Large intestine (tissue), 3 donors: ENCODE data around the gene IFNA21. TPM values are rescaled to one million over a fixed set of nuclear protein-coding genes. Genes with fewer than 3 reads are reported as not detected.
"Not testable (repeated sequence)": the region's sequence is repeated elsewhere in the genome, so short reads cannot be mapped to it uniquely, and the experiment has no call there.

ENCODE experiments used
- DNase-seq, 2 donors: peaks; one replicate each; pipeline versions ENCODE4 v3.0.0 to v3.0.0-alpha.2; 2013
- H3K27ac ChIP-seq: one replicate; pipeline ENCODE4 v1.5.1; 2013; ENCODE audit warnings: low read length
- H3K27me3 ChIP-seq: 2 replicates; pipeline ENCODE4 v1.6.1; 2013; ENCODE audit warnings: low read length; ENCODE audit not compliant: control insufficient read depth, insufficient read depth
- H3K36me3 ChIP-seq: 2 replicates; pipeline ENCODE4 v1.6.1; 2013; ENCODE audit warnings: low read length; ENCODE audit not compliant: control insufficient read depth, insufficient read depth
- H3K4me1 ChIP-seq: one replicate; pipeline ENCODE4 v1.6.1; 2013; ENCODE audit warnings: low read length; ENCODE audit not compliant: control insufficient read depth, insufficient read depth
- H3K4me3 ChIP-seq: one replicate; pipeline ENCODE4 v1.5.1; 2013; ENCODE audit warnings: low read length
- H3K9me3 ChIP-seq: one replicate; pipeline ENCODE4 v1.6.1; 2013; ENCODE audit warnings: mild to moderate bottlenecking, low read depth, low read length, moderate library complexity; ENCODE audit not compliant: control insufficient read depth
- WGBS: methylation state at CpG from one replicate; pipeline ENCODE4 v1.1.5; 2013; ENCODE audit warnings: low lambda C conversion rate; ENCODE audit not compliant: insufficient coverage; 5-methylcytosine and 5-hydroxymethylcytosine counted together
- polyA plus RNA-seq: library from polyadenylated mRNA; unstranded; fragments of 120-200 nt; gene quantifications from one replicate; pipeline ENCODE4 v1.2.1, GENCODE V29; 2013

The IFNA21 gene
- polyA plus RNA-seq, 1 donor, result 0.13 TPM

DNA sequence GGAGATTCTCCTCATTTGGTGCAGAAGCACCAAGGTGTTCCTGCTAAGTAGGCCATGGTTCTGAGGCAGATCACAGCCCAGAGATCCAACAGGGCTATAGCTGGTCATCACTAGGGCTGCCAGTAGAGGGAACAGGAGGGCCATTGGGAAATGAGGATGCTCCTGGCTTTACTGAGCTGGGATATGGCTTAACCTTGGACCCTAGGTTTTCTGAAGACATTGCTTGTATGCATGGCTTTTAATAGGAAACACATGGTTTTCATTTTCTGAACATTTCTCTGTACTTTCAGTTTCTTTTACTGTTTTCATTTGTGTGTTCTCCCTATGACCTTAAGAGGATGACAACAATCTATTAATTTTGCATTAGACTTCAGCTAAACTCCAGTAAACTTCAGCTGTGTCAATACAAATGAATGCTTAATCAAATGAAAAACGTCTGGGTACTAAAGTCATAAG is 25.0 kb downstream of the IFNA21 start, which contains the start of gene IFNW1:
IFNW1 (minus strand) TSS at position 406 of the 456 bp plus-strand sequence; CDS start at position 144, 262 bp downstream.
- Histone ChIP-seq H3K36me3 (no peaks in the 10 kb centered on the region), H3K4me1 (no peaks in the 10 kb centered on the region), H3K27me3 (no peaks in the 10 kb centered on the region), H3K4me3 (no peak within 1 kb of the TSS), H3K27ac (no peak within 1 kb of the TSS), H3K9me3 (no peaks in the 10 kb centered on the region)
- no peak for DNase-seq
- WGBS, result no CpG with 5 or more reads among the region's 1 CpG

DNA sequence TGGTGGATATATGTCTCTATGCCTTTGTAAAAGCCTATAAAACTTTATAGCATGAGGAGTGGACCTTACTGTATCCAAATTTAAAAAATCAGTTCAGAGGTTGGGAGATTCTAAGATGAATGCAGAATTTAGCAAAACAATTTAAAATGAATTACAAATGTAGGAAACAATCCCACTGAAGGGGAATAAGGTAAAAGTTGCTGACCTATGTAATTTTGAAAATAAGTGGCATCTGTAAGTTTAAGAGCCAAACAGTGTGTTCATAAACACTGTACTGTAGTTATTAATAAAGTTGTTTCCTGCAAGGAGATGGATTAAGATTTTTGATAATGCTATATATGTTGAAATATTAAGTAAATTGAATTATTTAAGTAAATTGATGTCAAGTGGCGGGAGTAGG is 29.4 kb downstream of the IFNA21 start:
- Histone ChIP-seq H3K27me3 (no peaks in the 10 kb centered on the region), H3K36me3 (no peaks in the 10 kb centered on the region), H3K4me1 (no peaks in the 10 kb centered on the region), H3K27ac (no peak overlapping the region), H3K4me3 (no peak overlapping the region), H3K9me3 (no peaks in the 10 kb centered on the region)
- DNase-seq, result no peak
- WGBS, result 0% methylated on average over 1 of the region's 1 CpG

DNA sequence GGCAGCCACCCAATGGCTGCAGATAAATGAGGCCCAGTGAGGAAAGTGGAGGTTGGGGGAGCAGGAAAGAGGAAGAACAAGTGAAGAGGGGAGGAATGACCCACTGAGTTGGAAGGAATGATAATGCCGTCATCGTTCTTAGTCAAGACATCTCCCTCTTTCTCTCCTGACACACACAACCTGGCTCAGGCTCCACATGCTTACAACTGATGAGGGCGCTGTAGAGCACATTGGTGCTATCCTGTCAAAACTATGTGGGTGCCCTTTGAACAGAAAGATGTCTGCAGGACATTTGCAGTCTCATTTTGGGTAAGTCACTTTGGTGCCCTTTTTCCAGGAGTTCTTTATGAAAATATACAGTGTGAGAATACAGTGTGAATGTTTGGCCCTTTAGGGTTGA is 30.7 kb downstream of the IFNA21 start:
- no peak overlapping the region for H3K4me3 ChIP-seq
- H3K27me3 ChIP-seq, result no peaks in the 10 kb centered on the region
- no peaks in the 10 kb centered on the region for H3K36me3 ChIP-seq
- H3K4me1 ChIP-seq, result no peaks in the 10 kb centered on the region
- no peak for DNase-seq
- H3K27ac ChIP-seq, result no peak overlapping the region
- no CpG with 5 or more reads among the region's 3 CpGs for WGBS
- no peaks in the 10 kb centered on the region for H3K9me3 ChIP-seq

DNA sequence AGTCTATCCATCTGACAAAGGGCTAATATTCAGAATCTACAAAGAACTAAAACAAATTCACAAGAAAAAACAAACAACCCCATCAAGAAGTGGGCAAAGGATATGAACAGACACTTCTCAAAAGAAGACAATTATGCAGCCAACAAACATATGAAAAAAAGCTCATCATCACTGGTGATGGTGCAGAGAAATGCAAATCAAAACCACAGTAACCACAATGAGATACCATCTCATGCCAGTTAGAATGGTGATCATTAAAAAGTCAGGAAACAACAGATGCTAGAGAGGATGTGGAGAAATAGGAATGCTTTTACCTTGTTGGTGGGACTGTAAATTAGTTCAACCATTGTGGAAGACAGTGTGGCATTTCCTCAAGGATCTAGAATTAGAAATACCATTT is 38.3 kb downstream of the IFNA21 start:
- H3K4me1 ChIP-seq, H3K4me3 ChIP-seq, H3K27me3 ChIP-seq, DNase-seq, H3K36me3 ChIP-seq, H3K9me3 ChIP-seq, H3K27ac ChIP-seq: not testable (repeated sequence)

DNA sequence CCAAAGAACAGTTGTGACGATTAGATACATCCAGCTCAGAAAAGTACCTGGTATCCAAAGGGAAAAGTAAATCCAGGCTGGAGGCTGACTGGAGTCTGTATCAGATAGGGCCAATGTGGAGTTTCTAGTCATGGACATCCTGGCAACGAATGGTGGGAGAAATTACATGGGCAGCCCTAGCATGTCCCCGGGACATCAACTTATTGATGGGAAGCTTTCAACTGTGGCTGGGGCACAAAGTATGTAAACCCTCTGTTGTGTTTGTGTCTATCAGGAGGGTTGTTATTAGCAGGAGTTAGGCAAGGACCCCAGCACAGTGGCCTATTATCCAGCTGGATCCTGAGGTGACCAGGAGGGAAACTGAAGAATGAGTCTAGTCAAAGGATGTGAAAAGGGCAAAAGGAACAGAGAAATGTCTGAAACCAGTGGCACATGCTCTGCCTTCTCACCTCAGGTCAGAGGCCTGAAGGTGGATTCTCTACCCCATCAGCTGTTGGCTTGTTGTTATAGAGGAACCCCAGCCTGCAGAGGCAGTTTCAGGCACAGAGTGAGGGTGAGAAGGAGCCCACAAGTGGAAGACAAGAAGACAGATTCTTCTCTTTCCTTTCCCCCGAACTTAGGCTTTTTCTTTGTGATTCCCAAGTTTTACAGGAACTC is 44.7 kb downstream of the IFNA21 start:
- no peaks in the 10 kb centered on the region for H3K27me3 ChIP-seq
- H3K4me1 ChIP-seq, result no peaks in the 10 kb centered on the region
- H3K9me3 ChIP-seq, result no peaks in the 10 kb centered on the region
- WGBS, result 86% methylated on average over 1 of the region's 4 CpGs
- no peak overlapping the region for H3K27ac ChIP-seq
- H3K36me3 ChIP-seq, result no peaks in the 10 kb centered on the region
- H3K4me3 ChIP-seq, result no peak overlapping the region
- no peak for DNase-seq

DNA sequence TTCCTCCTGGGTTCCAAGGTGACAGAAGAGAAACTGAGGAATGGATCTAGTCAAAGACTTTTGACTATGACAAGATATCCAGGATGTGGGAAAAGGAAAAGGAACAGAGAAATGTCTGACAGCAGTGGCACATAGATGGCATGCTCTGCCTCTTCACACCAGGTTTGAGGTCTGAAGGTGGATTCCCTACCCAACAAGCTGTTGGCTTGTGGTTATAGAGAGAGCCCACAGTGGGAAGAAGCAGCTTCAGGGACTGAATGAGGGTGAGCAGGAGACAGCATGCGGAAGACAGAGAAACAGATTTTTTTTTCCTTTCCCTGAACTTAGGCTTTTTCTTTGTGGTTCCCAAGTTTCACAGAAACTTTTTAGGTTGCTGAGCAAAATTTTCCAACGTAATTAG is 45.4 kb downstream of the IFNA21 start:
- no peak overlapping the region for H3K4me3 ChIP-seq
- H3K4me1 ChIP-seq, result no peaks in the 10 kb centered on the region
- no peaks in the 10 kb centered on the region for H3K9me3 ChIP-seq
- DNase-seq, result no peak
- H3K27me3 ChIP-seq, result no peaks in the 10 kb centered on the region
- H3K27ac ChIP-seq, result no peak overlapping the region
- no peaks in the 10 kb centered on the region for H3K36me3 ChIP-seq
- WGBS, result 100% methylated on average over 1 of the region's 2 CpGs

DNA sequence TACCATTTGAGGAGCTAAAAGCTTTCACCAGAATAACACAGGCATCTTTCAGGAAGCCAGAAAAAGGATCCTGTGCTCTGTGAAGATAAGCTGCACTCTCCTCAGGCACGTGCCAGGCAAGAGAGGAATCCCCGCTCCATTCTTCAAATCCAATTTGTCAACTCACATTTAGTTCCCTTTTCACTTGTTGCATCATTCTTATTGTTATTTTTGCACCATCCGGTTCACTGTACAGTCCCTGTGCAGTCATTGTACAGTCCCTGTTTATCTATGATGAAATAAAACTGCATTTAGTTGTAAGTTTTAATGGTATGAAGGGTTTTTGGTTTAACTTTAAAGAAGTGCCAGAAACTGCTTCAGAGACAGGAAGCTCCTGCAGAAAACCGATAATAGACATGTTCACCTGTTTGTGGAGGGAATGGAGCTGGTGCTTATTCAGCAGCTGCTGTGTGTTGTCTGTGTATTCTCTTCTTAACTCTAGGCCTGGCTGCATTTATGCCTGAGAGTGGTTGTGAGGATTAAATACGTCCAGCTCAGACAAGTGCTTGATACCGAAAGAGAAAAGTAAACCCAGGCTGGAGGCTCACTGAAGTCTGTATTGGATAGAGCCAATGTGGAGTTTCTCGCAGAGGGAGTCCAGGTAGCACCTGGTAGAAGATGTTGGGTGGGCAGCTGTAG is 47.2 kb downstream of the IFNA21 start:
- WGBS, result no CpG with 5 or more reads among the region's 7 CpGs
- no peaks in the 10 kb centered on the region for H3K36me3 ChIP-seq
- no peak for DNase-seq
- no peak overlapping the region for H3K4me3 ChIP-seq
- H3K27me3 ChIP-seq, result no peaks in the 10 kb centered on the region
- H3K9me3 ChIP-seq, result no peaks in the 10 kb centered on the region
- H3K4me1 ChIP-seq, result no peaks in the 10 kb centered on the region
- no peak overlapping the region for H3K27ac ChIP-seq

Other genes with a start within 250 kb of the IFNA21 start
- gene HACD4, start 135.0 kb downstream of the IFNA21 start, polyA plus RNA-seq, result 4.8 TPM
- not detected for gene IFNB1, start 88.7 kb downstream of the IFNA21 start, polyA plus RNA-seq
- 0.06 TPM for gene IFNW1, start 24.8 kb downstream of the IFNA21 start, polyA plus RNA-seq
- not detected for gene IFNA4, start 20.9 kb upstream of the IFNA21 start, polyA plus RNA-seq
- gene IFNA7, start 35.5 kb upstream of the IFNA21 start, polyA plus RNA-seq, result not detected
- gene IFNA10, start 40.5 kb upstream of the IFNA21 start, polyA plus RNA-seq, result not detected
- not detected for gene IFNA16, start 50.7 kb upstream of the IFNA21 start, polyA plus RNA-seq
- gene IFNA17, start 61.6 kb upstream of the IFNA21 start, polyA plus RNA-seq, result not detected
- not detected for gene IFNA14, start 73.3 kb upstream of the IFNA21 start, polyA plus RNA-seq
- gene IFNA5, start 138.7 kb upstream of the IFNA21 start, polyA plus RNA-seq, result not detected
- gene KLHL9, start 168.7 kb upstream of the IFNA21 start, polyA plus RNA-seq, result 32.8 TPM
- not detected for gene IFNA6, start 184.2 kb upstream of the IFNA21 start, polyA plus RNA-seq
- 0.12 TPM for gene IFNA13, start 201.4 kb upstream of the IFNA21 start, polyA plus RNA-seq
- gene IFNA2, start 218.7 kb upstream of the IFNA21 start, polyA plus RNA-seq, result not detected
- not detected for gene IFNA8, start 242.5 kb upstream of the IFNA21 start, polyA plus RNA-seq